A549 (cell line): Measurements from ENCODE around the gene CRYZL1. TPM values are rescaled to one million over a fixed set of nuclear protein-coding genes. Genes with fewer than 3 reads are reported as not detected.

Experiments
- ATAC-seq, 2 experiments: fragments of 200-7000 bp in 1 of 2; fragments of >200 bp in 1 of 2; cut with Nextera tagmentation in 1 of 2; cut with Tn5 transposase in 1 of 2; 3 replicates each; pipeline versions ENCODE4 v1.8.0 to v1.9.1; 2018 to 2020; ENCODE audit warnings: mild to moderate bottlenecking in 1 of 2, moderate library complexity in 1 of 2
- CTCF ChIA-PET: fragments of 300-600 bp; sonication (Branson Sonifier 250); formaldehyde crosslinking; extraction: SDS; loops from one replicate; lab custom pipeline; 2021; ENCODE audit warnings: antibody characterized with exemption, inconsistent platforms; lab: Yijun Ruan, JAX
- POLR2A ChIA-PET: fragments of 350-600 bp; formaldehyde crosslinking; extraction: SDS; loops from one replicate; lab custom pipeline; 2021; ENCODE audit warnings: antibody characterized with exemption, inconsistent platforms; lab: Yijun Ruan, JAX
- DNase-seq, 2 experiments: peaks; one replicate each; pipeline versions ENCODE4 v3.0.0 to v3.0.0-alpha.2; 2011 to 2016; ENCODE audit warnings: low read depth in 1 of 2, low spot score in 1 of 2
- FAIRE-seq: peaks from 2 replicates; lab custom pipeline; 2011; peaks lifted over from hg19 to GRCh38; lab: Jason Lieb, UNC
- H3K27ac ChIP-seq, 2 experiments: fragments of >200 bp; sonication (Bioruptor Twin); formaldehyde crosslinking; 3 replicates each; pipeline ENCODE4 v1.5.1; 2016 to 2017
- H3K4me1 ChIP-seq: fragments of >200 bp; sonication (Bioruptor Twin); formaldehyde crosslinking; 3 replicates; pipeline ENCODE4 v1.6.1; 2016
- H3K4me2 ChIP-seq: fragments of >200 bp; sonication (Bioruptor Twin); formaldehyde crosslinking; 3 replicates; pipeline ENCODE4 v1.6.1; 2016
- H3K4me3 ChIP-seq: fragments of >200 bp; sonication (Bioruptor Twin); formaldehyde crosslinking; 3 replicates; pipeline ENCODE4 v1.5.1; 2016
- H3K9me3 ChIP-seq: fragments of >200 bp; sonication (Bioruptor Twin); formaldehyde crosslinking; 3 replicates; pipeline ENCODE4 v1.6.1; 2016
- CBX2 ChIP-seq: fragments of 200-600 bp; sonication (generic); IDR thresholded peaks from 2 replicates; pipeline ENCODE4 v1.6.1; 2016; ENCODE audit warnings: low read depth, mild to moderate bottlenecking, borderline replicate concordance
- EHF ChIP-seq: fragments of 250-450 bp; sonication (Bioruptor Pico); IDR thresholded peaks from 2 replicates; pipeline ENCODE4 v1.5.0; 2020; ENCODE audit warnings: mild to moderate bottlenecking
- EP300 ChIP-seq, 2 experiments: fragments of >200 bp; sonication (Bioruptor Twin); formaldehyde crosslinking; IDR thresholded peaks; 2 replicates in 1 of 2; 3 replicates in 1 of 2; pipeline ENCODE4 v1.6.1; 2016 to 2017
- FOSB ChIP-seq: fragments of 250-450 bp; sonication (Bioruptor Pico); IDR thresholded peaks from 2 replicates; pipeline ENCODE4 v1.5.0; 2020; ENCODE audit warnings: mild to moderate bottlenecking, moderate library complexity
- HEYL ChIP-seq: fragments of 250-450 bp; sonication (Bioruptor Pico); IDR thresholded peaks from 2 replicates; pipeline ENCODE4 v1.8.0; 2021; ENCODE audit warnings: mild to moderate bottlenecking, moderate library complexity
- HOXA7 ChIP-seq: fragments of 250-450 bp; sonication (Bioruptor Pico); IDR thresholded peaks from 2 replicates; pipeline ENCODE4 v1.5.0; 2020; ENCODE audit warnings: mild to moderate bottlenecking, moderate library complexity
- JUN ChIP-seq, 2 experiments: fragments of >200 bp; sonication (Bioruptor Twin); formaldehyde crosslinking; IDR thresholded peaks; 2 replicates in 1 of 2; 3 replicates in 1 of 2; pipeline ENCODE4 v1.6.1; 2016 to 2017
- JUNB ChIP-seq: fragments of >200 bp; sonication (Bioruptor Twin); formaldehyde crosslinking; IDR thresholded peaks from 2 replicates; pipeline ENCODE4 v1.6.1; 2016
- MAFK ChIP-seq: fragments of 450-650 bp; IDR thresholded peaks from 2 replicates; pipeline ENCODE4 v1.6.1; 2014; ENCODE audit not compliant: partially characterized antibody
- MYC ChIP-seq: IDR thresholded peaks from 2 replicates; pipeline ENCODE4 v1.6.1; 2012; ENCODE audit warnings: mild to moderate bottlenecking, inconsistent platforms, low read length, improper control_type of control experiment, borderline replicate concordance
- NR3C1 ChIP-seq: fragments of >200 bp; sonication (Bioruptor Twin); formaldehyde crosslinking; IDR thresholded peaks from 3 replicates; pipeline ENCODE4 v1.6.1; 2017
- PHF8 ChIP-seq: fragments of 200-600 bp; sonication (generic); IDR thresholded peaks from 2 replicates; pipeline ENCODE4 v1.6.1; 2016; ENCODE audit warnings: low read depth, mild to moderate bottlenecking, antibody characterized with exemption, moderate library complexity, borderline replicate concordance
- POLR2A ChIP-seq: IDR thresholded peaks from 2 replicates; pipeline ENCODE4 v1.6.1; 2012; ENCODE audit warnings: mild to moderate bottlenecking, low read length
- RAD21 ChIP-seq, 2 experiments: fragments of >200 bp in 1 of 2; sonication (Bioruptor Twin) in 1 of 2; formaldehyde crosslinking in 1 of 2; IDR thresholded peaks in 1 of 2; conservative IDR thresholded peaks in 1 of 2; 2 replicates in 1 of 2; 3 replicates in 1 of 2; pipeline ENCODE4 v1.6.1; 2012 to 2018; ENCODE audit warnings: inconsistent platforms in 1 of 2
- RCOR1 ChIP-seq: fragments of 150-350 bp; IDR thresholded peaks from 2 replicates; pipeline ENCODE4 v1.6.1; 2014; ENCODE audit warnings: antibody characterized with exemption, low read length, low read depth
- RFX5 ChIP-seq: fragments of 450-650 bp; IDR thresholded peaks from 2 replicates; pipeline ENCODE4 v1.7.1; 2014; ENCODE audit warnings: antibody characterized with exemption, mild to moderate bottlenecking, moderate library complexity
- TFCP2L1 ChIP-seq: fragments of 250-450 bp; sonication (Bioruptor Pico); IDR thresholded peaks from 2 replicates; pipeline ENCODE4 v1.5.0; 2021; ENCODE audit warnings: mild to moderate bottlenecking
- WGBS: methylation state at CpG from one replicate; pipeline ENCODE4 v1.1.6; 2017; ENCODE audit errors: missing lambda C conversion rate; 5-methylcytosine and 5-hydroxymethylcytosine counted together
- polyA plus RNA-seq, 4 experiments: library from polyadenylated mRNA; depleted of rRNA in 3 of 4; stranded (reverse); fragments of >200 nt; fragmentation: RNase III in 1 of 4; extraction: RNeasy Plus Mini Kit Qiagen cat#74134 plus additional on column Dnase treatment in 1 of 4; gene quantifications; 2 replicates in 3 of 4; 3 replicates in 1 of 4; pipeline ENCODE4 v1.2.3, GENCODE V29; 2011 to 2017
- TF ChIP-seq, protein P1 (sequence below): IDR thresholded peaks from 2 replicates; pipeline ENCODE4 v1.6.1; 2012
- TF ChIP-seq, protein P2 (sequence below): fragments of >200 bp; sonication (Bioruptor Twin); formaldehyde crosslinking; IDR thresholded peaks from 3 replicates; pipeline ENCODE4 v1.6.1; 2016
- TF ChIP-seq, protein P3 (sequence below): fragments of 450-650 bp; IDR thresholded peaks from 2 replicates; pipeline ENCODE4 v1.6.1; 2014; ENCODE audit warnings: antibody characterized with exemption
- TF ChIP-seq, protein P4 (sequence below): IDR thresholded peaks from 2 replicates; pipeline ENCODE4 v1.6.1; 2012; ENCODE audit warnings: low read depth, borderline replicate concordance
- TF ChIP-seq, protein P5 (sequence below): fragments of 150-350 bp; IDR thresholded peaks from 2 replicates; pipeline ENCODE4 v1.6.1; 2014; ENCODE audit warnings: low read depth, mild to moderate bottlenecking, low read length
- TF ChIP-seq, protein P6 (sequence below): IDR thresholded peaks from 2 replicates; pipeline ENCODE4 v1.6.1; 2012

Gene CRYZL1
- polyA plus RNA-seq, 2 of the 4 experiments (the other 2 are of a cell fraction) = 15.2 to 38.9 TPM

DNA sequence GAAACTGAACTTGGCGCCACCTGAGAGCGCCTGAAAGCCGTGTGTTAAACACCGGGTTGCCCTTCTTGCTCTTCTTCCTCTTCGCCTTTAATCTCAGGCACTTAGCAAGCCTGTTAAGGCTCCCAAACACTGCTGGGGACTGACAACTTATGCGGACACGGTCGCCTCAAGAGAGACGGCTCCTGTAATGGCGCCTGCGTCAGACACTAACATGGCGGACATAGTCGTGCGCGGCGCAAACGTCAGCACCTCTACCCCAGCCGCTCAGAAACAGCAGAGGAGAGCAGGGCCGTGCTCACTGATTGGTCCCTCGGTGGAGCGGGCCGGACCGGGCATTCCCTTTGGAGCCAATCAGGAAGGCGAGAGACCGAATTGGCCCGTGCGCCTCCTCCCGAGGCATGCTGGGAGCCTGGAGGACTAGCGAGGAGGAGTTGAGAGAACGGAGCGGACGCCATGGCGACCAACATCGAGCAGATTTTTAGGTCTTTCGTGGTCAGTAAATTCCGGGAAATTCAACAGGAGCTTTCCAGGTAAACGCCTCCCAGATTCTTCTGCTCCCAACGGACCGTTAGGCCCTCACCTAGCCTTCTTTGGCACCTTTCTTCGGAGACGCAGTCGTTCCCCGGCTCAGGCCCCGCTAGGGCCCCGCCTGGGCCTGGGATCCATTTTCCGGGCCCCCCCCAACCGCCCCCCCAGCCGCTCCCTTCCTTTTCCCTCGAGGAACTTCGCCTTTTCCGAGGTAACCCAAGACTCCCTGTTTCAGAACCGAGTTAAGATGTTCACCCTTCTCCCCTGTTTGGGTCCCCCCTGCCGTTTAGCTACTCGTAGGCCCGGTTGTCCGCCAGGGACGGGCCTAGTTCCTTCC lies 98.7 kb downstream of the CRYZL1 start, which contains the start of gene SON (continued):
- TF ChIP-seq, protein P1, sequence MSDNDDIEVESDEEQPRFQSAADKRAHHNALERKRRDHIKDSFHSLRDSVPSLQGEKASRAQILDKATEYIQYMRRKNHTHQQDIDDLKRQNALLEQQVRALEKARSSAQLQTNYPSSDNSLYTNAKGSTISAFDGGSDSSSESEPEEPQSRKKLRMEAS = peak; percentile 60
- TF ChIP-seq, protein P2, sequence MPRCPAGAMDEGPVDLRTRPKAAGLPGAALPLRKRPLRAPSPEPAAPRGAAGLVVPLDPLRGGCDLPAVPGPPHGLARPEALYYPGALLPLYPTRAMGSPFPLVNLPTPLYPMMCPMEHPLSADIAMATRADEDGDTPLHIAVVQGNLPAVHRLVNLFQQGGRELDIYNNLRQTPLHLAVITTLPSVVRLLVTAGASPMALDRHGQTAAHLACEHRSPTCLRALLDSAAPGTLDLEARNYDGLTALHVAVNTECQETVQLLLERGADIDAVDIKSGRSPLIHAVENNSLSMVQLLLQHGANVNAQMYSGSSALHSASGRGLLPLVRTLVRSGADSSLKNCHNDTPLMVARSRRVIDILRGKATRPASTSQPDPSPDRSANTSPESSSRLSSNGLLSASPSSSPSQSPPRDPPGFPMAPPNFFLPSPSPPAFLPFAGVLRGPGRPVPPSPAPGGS = peak; percentile 1; the same call in 1 of the 3 replicates
- TF ChIP-seq JUNB (no peak), RFX5 (peak; percentile 96), EP300 (IDR thresholded peaks at IDR 0.05) (no peak), RAD21 (conservative IDR thresholded peaks at IDR 0.05 in 1 of 2, IDR thresholded peaks at IDR 0.05 in 1 of 2) (no peak), MAFK (peak; percentile 48)

DNA sequence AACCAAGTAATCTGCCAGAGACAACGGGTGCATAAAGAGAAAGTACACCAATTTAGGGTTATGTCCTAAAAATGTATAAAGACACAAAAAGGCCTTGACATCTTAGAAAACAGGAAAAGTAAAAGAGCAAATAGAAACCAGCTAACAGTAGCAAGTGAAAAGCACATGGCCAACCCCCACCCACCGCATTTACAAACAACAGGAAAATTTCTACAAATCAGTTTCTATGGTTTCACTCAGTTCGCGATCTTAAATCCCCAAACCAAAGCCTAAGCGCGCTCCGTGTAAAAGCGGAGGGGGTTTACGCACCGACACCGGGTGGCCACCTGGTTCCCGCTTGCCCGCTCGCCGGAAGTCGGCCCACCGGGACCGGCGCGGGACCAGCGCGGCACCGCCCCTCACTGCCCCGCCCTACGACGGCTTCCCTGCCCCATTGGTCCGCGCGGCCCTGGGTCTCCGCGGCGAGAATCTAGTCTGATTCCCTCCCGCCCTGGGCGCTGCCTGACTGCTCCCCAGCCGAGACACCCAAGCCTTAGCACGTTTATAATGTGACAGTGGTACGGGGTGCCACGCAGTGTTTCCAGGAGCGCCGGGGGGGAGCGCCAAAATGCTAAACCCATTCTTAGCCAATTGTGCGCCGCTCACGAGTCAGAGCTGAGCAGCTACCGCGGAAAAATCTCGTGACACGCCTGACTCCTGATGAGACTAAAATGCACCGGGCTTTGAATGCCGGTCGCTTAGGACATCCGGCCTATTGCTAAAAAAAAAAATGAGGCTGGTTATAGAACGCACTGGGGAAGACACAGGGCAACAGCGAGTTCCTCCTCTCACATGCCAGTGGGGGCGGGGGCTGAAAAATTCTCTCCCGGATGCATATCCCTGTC lies 99.5 kb downstream of the CRYZL1 start, which contains the start of gene GART:
GART (minus strand) TSS at position 362 of the 884 bp plus-strand sequence. CDS start 2,802 bp downstream, outside the sequence.
- peak; percentile 83 to 91 for ATAC-seq
- Histone ChIP-seq H3K4me1 (peaks cover 22% of the 10 kb centered on the region), H3K9me3 (no peaks in the 10 kb centered on the region), H3K4me2 (peak within 1 kb of the TSS; percentile 90), H3K27ac (peak within 1 kb of the TSS; percentile 97 to 98), H3K4me3 (peak within 1 kb of the TSS; percentile 79)
- peak; percentile 33 to 77 for DNase-seq
- TF ChIP-seq NR3C1 (no peak), CBX2 (no peak), POLR2A (peak; percentile 71), RCOR1 (no peak), TFCP2L1 (CRISPR knock-in tag) (0 out of 2 replicates have a peak, but pooled peaks have one; percentile 36), HEYL (CRISPR knock-in tag) (no peak), MYC (peak; percentile 73), EHF (CRISPR knock-in tag) (no peak), HOXA7 (CRISPR knock-in tag) (0 out of 2 replicates have a peak, but pooled peaks have one; percentile 73), JUN (IDR thresholded peaks at IDR 0.05) (peak in 1 of 2 experiments; percentile 47; a peak in 2 of 5 replicates), PHF8 (peak; percentile 38; the same call in 1 of the 2 replicates), FOSB (0 out of 2 replicates have a peak, but pooled peaks have one; percentile 43)
- TF ChIP-seq, protein P3, sequence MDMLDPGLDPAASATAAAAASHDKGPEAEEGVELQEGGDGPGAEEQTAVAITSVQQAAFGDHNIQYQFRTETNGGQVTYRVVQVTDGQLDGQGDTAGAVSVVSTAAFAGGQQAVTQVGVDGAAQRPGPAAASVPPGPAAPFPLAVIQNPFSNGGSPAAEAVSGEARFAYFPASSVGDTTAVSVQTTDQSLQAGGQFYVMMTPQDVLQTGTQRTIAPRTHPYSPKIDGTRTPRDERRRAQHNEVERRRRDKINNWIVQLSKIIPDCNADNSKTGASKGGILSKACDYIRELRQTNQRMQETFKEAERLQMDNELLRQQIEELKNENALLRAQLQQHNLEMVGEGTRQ = no peak
- TF ChIP-seq, protein P1 = peak; percentile 90
- TF ChIP-seq, protein P4, sequence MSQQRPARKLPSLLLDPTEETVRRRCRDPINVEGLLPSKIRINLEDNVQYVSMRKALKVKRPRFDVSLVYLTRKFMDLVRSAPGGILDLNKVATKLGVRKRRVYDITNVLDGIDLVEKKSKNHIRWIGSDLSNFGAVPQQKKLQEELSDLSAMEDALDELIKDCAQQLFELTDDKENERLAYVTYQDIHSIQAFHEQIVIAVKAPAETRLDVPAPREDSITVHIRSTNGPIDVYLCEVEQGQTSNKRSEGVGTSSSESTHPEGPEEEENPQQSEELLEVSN = peak; percentile 63
- TF ChIP-seq, protein P5, sequence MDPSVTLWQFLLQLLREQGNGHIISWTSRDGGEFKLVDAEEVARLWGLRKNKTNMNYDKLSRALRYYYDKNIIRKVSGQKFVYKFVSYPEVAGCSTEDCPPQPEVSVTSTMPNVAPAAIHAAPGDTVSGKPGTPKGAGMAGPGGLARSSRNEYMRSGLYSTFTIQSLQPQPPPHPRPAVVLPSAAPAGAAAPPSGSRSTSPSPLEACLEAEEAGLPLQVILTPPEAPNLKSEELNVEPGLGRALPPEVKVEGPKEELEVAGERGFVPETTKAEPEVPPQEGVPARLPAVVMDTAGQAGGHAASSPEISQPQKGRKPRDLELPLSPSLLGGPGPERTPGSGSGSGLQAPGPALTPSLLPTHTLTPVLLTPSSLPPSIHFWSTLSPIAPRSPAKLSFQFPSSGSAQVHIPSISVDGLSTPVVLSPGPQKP = no peak
- TF ChIP-seq, protein P2 = peak; percentile 38; the same call in 1 of the 3 replicates
- TF ChIP-seq, protein P6, sequence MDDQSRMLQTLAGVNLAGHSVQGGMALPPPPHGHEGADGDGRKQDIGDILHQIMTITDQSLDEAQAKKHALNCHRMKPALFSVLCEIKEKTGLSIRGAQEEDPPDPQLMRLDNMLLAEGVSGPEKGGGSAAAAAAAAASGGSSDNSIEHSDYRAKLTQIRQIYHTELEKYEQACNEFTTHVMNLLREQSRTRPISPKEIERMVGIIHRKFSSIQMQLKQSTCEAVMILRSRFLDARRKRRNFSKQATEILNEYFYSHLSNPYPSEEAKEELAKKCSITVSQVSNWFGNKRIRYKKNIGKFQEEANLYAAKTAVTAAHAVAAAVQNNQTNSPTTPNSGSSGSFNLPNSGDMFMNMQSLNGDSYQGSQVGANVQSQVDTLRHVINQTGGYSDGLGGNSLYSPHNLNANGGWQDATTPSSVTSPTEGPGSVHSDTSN = no peak
- POLR2A ChIA-PET = interaction anchor here (0.6 to 1.1 kb wide), 2 partner anchors 37 to 47 kb away, joined by 3 to 8 read pairs; partner anchors contain the start of gene DONSON
- FAIRE-seq = no peak
- WGBS = under 1% methylated on average over 19 of the region's 56 CpGs
- CTCF ChIA-PET = no interaction called here
